Superior temporal gyrus (tissue), 1 donor: Measurements from ENCODE around the gene LRCOL1.
A peak's percentile ranks its signal among the peaks of the same experiment; 100 is the strongest.

Experiments used
- DNase-seq: peaks from one replicate; pipeline ENCODE4 v3.0.0-alpha.2; 2016; ENCODE audit errors: extremely low spot score

LRCOL1 gene

GRCh38 chr12:132619071-132619385, 8.6 kb upstream of the LRCOL1 start:
- DNase-seq = no peak

GRCh38 chr12:132618683-132619043, 8.3 kb upstream of the LRCOL1 start, which contains the start of gene P2RX2:
TSS of gene P2RX2 (plus strand) at chr12:132618776. CDS start at chr12:132618817, 41 bp downstream.
- DNase-seq = no peak

DNA sequence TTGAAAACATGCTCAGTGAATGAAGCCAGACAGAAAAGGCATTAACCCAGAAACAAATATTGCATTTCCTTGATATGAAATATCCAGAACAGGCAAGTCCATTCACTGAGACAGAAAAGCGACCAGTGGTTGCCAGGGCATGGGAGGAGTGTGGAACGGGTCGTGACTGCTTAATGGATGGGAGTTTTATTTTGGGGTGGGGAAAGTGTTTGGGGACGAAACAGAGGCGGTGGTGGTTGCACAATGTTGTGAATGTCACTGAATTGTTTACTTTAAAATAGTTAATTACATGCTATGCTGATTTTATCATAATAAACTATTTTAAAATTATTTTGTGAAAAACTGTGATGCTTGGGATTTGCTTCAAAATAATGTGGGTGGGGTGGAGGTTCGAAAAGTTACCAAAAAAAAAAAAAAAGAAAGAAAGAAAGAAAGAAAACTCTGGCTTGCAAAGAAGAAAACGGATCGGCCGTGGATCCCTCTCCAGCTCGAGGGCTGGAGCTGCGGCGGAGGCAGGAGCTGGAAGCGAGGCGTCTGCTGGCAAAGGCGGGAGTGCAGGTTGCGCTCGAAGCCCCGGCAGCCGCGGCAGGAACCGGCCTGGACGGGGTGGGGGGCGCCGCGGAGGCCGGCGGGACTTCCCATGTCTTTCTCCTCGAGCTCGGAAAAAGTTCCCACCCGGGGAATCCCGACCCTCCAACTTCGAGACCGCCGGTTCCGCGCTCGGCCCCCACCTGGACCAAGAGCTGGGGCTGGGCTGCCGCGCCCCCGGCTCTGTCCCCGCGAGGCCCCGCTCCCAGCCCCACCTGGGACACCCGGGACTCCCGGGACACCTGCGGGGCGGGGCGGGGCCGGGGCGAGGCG, 7.7 kb upstream of the LRCOL1 start:
- no peak for DNase-seq

- no peak for DNase-seq
Observed at GRCh38 chr12:132617135-132617701, 6.8 kb upstream of the LRCOL1 start.

GRCh38 chr12:132615579-132616038, 5.2 kb upstream of the LRCOL1 start:
- DNase-seq = no peak

DNA sequence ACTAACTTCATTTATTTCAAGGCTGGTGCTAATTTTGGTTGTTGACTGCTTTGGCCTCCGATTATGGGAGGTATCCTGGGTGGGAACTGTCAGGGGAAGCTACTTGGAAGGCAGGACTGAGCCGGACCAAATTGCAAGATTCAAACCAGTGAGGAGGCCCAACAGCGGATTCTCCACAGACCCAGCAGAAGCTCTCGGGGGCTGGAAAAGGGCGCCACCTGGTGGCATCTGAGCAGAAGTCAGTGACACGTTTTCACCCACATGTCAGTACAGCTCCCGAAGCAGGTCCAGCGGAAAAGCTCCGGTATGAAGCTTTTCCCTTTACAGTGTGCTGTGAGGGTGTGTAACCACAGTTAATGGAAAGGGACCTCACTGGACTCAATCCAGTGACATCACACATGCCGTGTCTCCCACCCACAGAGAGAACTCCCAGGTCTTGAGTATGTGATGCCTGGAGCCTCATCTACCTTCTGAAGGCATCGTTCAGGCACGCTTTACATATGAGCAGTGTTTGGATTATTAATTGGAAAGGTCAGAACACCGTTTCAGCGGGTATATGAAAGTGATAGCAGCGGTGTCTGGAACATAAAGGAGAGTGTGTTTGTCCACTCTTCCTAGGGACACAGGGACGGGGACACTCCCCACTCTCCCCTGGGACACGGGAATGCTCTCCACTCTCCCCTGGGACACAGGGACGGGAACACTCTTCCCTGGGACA, 4.6 kb upstream of the LRCOL1 start:
- DNase-seq = peak; percentile 91

DNA sequence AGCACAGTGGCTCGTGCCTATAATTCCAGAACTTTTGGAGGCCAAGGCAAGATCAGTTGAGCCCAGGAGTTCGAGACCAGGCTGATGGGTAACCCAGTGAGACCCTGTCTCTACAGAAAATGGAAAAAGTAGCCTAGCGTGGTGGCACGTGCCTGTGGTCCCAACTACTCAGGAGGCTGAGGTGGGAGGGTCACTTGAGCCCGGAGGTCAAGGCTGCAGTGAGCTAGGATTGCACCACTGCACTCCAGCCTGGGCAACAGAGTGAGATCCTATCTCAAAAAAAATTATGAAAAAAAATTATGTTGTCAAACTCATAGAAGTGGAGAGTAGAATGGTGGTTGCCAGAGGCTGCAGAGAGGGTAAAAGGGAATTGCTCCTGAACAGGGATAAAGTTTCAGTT, 3.6 kb upstream of the LRCOL1 start:
- DNase-seq = no peak

GRCh38 chr12:132611620-132612019, 1.2 kb upstream of the LRCOL1 start:
- no peak for DNase-seq

DNA sequence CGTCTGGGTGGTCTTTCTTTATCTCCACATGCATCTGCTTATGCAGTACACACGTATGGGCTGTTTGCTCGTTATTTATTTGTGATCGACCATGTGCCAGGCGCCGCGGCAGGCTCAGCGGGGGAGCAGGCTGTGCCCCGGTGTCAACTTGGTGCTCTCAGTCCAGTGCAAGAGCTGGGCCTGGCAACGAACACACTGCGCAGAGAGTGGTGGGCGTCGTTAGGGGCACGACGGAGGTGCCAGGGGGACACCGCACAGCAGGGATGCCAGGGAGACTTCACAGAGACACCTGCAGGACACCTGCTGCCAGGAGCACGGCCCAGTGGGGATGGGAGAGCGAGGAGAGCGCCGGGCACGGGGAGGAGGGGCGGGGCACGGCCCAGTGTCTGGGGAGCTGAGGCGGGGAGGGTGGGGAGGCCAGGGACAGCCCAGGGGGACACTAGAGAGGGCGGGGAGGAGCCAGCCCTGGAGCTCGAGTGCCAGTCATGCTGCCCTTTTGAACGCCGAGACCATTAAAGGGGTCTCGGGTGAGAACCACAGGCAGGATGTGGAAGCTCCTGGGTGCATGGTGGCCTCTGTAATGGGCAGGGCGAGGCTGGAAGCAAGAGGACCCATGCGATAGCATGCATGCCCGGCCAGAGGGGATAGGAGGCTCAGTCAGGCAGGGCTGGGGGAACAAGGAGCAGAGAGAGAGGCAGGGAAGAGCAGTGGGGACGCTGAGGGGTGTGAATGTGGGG, 652 bp upstream of the LRCOL1 start:
- no peak for DNase-seq

DNA sequence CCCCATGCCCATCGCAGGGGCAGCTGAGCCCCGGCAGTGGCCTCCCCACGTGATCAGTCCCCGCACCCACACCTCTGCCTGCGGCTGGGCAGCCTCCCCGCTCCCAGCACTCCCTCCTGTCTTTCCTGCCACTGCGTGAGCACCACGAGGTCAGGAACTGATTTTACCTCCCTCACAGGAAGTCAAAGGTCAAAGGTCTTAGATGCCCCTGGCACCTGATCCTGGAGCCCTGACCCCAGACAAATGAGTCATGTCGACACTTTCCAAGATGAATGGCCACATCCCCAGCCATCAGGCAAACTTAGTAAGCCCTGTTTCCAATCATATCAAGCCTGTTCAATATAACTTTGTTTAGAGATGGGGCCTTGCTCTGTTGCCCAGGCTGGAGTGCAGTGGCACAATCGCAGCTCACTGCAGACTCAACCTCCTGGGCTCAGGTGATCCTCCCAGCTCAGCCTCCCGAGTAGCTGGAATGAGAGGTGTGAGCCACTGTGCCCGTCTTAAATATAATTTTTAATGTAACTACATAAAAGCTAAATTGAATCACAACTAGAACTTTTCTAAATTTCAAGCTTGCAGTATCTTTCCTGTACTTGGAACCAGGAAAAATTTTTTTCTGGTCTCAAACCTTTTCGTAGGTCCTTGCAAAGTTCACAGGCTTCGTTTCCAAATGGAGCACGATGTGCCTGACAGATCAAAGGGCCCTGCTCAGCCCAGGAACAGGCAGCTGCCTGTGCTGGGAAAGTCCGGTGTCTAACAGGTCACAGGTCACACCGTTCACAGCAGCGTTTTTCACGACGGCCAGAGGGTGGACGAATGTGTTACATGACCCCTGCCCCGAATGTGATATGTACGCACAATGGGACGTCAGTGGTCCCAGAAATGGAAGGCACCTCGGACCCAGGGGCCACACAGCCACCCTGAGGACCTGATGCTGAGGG, 1.9 kb downstream of the LRCOL1 start:
- DNase-seq = no peak

DNA sequence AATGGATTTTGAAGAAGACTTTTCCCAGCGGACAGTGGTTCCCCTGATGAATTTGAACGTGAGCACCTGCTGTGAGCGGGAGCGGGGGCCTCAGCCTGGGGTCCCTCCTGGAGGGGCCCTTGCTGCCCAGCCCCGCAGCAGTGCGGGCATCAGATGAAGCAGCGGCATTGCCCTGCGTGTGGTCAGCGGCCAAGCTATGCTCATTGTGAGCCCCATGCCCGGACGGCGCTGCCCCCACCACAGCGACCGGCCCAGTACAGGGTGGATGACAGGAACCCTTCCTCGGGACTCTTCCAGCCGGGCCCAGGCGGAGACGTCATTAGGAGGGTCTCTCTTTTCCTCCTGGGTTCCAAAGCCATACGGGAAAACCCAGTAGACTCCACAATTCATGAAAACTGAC, 3.5 kb downstream of the LRCOL1 start:
- DNase-seq = no peak

- DNase-seq = peak; percentile 48
Observed at GRCh38 chr12:132606466-132606865, 3.9 kb downstream of the LRCOL1 start.

DNA sequence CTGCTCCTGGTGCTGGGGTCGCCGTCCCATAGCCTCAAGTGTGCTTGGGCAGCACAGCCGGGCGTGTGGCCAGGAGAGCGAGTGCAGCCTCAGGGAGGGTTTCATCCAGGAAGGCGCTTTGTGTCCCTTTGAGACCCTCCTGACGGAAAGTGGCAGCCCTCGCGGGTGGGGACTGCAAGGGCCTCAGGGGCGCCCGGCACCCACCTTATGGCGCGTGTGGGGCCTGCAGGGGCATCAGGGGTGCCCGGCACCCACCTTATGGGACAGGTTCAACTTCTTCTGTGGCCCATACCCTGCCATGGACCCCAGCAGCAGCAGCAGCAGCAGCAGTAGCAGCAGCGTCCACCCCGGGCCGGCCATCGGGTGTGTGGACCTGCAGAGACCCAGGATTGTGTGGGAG, 4.5 kb downstream of the LRCOL1 start:
- DNase-seq = no peak

DNA sequence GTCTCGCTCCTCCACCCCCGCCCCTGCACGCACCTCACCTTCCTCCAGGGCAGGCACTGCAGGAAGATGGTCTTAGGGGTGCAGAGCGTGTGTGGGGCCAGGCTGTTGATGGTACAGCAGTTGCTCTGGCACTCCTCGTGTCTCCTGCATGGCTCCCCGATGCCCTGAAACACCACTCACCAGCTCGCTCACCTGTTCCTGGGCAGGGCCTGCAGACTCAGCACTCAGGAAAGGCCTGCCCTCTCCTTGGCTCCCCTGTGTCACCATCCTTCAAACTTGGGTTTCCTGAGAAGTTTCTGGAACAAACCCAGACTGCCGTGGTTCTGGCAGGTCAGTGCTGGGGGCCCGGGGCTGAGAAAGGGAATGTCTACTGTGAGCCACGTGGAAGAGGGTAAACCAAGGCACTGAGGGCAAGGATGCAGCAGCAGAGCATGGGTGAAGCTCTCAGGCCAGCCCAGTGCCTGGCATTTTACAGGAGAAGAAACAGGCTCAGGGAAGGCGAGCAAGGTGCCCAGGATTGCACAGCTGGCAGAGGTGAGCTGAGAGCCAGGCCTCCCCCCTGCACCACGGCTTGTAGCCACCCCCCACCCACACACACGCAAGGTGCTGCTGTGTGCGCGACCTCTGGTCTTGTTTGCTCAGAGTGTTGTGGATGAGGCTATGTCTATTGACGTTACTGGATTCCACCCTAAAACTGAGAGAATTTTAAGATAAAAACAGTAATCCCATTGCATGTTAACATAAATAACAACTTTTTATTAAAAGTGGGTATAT, 5.5 kb downstream of the LRCOL1 start:
- no peak for DNase-seq

GRCh38 chr12:132604151-132604618, 6.2 kb downstream of the LRCOL1 start:
- no peak for DNase-seq

GRCh38 chr12:132603240-132604150, 6.9 kb downstream of the LRCOL1 start:
- DNase-seq = no peak

- DNase-seq = no peak
Observed at GRCh38 chr12:132602572-132603239, 7.7 kb downstream of the LRCOL1 start.

GRCh38 chr12:132601171-132601883, 9.1 kb downstream of the LRCOL1 start:
- no peak for DNase-seq
